Liver (tissue), 3 donors: Measurements from ENCODE around the gene RUNDC3A.

Experiments used
- EGR1 ChIP-seq, 2 donors: IDR thresholded peaks; 2 replicates each; pipeline ENCODE4 v1.6.1; 2016 to 2018; ENCODE audit warnings: antibody characterized with exemption in 2 of 2, low read depth in 2 of 2
- GABPA ChIP-seq, 2 donors: IDR thresholded peaks in 1 of 2; conservative IDR thresholded peaks in 1 of 2; 2 replicates each; pipeline ENCODE4 v1.6.1; 2016; ENCODE audit warnings: antibody characterized with exemption in 2 of 2, mild to moderate bottlenecking in 1 of 2, moderate library complexity in 1 of 2
- JUND ChIP-seq, 2 donors: IDR thresholded peaks; 2 replicates each; pipeline ENCODE4 v1.6.1; 2016; ENCODE audit warnings: antibody characterized with exemption in 2 of 2
- RAD21 ChIP-seq, 2 donors: IDR thresholded peaks; 2 replicates each; pipeline ENCODE4 v1.6.1; 2016; ENCODE audit warnings: antibody characterized with exemption in 2 of 2, mild to moderate bottlenecking in 2 of 2
- REST ChIP-seq: IDR thresholded peaks from 2 replicates; pipeline ENCODE4 v1.6.1; 2016; ENCODE audit warnings: antibody characterized with exemption, mild to moderate bottlenecking
- SP1 ChIP-seq: IDR thresholded peaks from 2 replicates; pipeline ENCODE4 v1.6.1; 2018; ENCODE audit warnings: antibody characterized with exemption, mild to moderate bottlenecking
- YY1 ChIP-seq: IDR thresholded peaks from 2 replicates; pipeline ENCODE4 v1.6.1; 2016; ENCODE audit warnings: antibody characterized with exemption, mild to moderate bottlenecking
- TF ChIP-seq, protein P1 (sequence below): fragments of 150-350 bp; IDR thresholded peaks from 2 replicates; pipeline ENCODE4 v1.5.1; 2017; ENCODE audit warnings: improper control_type of control experiment, low read depth, low read length; ENCODE audit not compliant: missing input control
- TF ChIP-seq, protein P2 (sequence below): IDR thresholded peaks from 2 replicates; pipeline ENCODE4 v1.6.1; 2016; ENCODE audit warnings: antibody characterized with exemption
- TF ChIP-seq, protein P3 (sequence below): IDR thresholded peaks from 2 replicates; pipeline ENCODE4 v1.6.1; 2016; ENCODE audit warnings: antibody characterized with exemption
- donor health status: healthy.
- donor health status: healthy.

GRCh38 chr17:44335564-44335963 lies 27.2 kb downstream of the RUNDC3A start:
- TF ChIP-seq, protein P1, sequence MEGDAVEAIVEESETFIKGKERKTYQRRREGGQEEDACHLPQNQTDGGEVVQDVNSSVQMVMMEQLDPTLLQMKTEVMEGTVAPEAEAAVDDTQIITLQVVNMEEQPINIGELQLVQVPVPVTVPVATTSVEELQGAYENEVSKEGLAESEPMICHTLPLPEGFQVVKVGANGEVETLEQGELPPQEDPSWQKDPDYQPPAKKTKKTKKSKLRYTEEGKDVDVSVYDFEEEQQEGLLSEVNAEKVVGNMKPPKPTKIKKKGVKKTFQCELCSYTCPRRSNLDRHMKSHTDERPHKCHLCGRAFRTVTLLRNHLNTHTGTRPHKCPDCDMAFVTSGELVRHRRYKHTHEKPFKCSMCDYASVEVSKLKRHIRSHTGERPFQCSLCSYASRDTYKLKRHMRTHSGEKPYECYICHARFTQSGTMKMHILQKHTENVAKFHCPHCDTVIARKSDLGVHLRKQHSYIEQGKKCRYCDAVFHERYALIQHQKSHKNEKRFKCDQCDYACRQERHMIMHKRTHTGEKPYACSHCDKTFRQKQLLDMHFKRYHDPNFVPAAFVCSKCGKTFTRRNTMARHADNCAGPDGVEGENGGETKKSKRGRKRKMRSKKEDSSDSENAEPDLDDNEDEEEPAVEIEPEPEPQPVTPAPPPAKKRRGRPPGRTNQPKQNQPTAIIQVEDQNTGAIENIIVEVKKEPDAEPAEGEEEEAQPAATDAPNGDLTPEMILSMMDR = no peak
- no peak for TF ChIP-seq EGR1 (IDR thresholded peaks at IDR 0.05; ENCODE audit: low read depth in 2 of 2)
- no peak for TF ChIP-seq REST
- TF ChIP-seq GABPA (IDR thresholded peaks at IDR 0.05 in 1 of 2, conservative IDR thresholded peaks at IDR 0.05 in 1 of 2) = no peak
- no peak for TF ChIP-seq YY1
- no peak for TF ChIP-seq RAD21 (IDR thresholded peaks at IDR 0.05)
- TF ChIP-seq, protein P2, sequence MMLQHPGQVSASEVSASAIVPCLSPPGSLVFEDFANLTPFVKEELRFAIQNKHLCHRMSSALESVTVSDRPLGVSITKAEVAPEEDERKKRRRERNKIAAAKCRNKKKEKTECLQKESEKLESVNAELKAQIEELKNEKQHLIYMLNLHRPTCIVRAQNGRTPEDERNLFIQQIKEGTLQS = no peak
- TF ChIP-seq, protein P3, sequence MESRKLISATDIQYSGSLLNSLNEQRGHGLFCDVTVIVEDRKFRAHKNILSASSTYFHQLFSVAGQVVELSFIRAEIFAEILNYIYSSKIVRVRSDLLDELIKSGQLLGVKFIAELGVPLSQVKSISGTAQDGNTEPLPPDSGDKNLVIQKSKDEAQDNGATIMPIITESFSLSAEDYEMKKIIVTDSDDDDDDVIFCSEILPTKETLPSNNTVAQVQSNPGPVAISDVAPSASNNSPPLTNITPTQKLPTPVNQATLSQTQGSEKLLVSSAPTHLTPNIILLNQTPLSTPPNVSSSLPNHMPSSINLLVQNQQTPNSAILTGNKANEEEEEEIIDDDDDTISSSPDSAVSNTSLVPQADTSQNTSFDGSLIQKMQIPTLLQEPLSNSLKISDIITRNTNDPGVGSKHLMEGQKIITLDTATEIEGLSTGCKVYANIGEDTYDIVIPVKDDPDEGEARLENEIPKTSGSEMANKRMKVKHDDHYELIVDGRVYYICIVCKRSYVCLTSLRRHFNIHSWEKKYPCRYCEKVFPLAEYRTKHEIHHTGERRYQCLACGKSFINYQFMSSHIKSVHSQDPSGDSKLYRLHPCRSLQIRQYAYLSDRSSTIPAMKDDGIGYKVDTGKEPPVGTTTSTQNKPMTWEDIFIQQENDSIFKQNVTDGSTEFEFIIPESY = no peak
- TF ChIP-seq JUND (IDR thresholded peaks at IDR 0.05) = no peak
- TF ChIP-seq SP1 = no peak
